HepG2 (cell line): ENCODE data around the gene TCERG1L. TPM values are rescaled to one million over a fixed set of nuclear protein-coding genes. Genes with fewer than 3 reads are reported as not detected.

ENCODE experiments used
- ATAC-seq: fragments of 200-7000 bp; cut with Tn5 transposase; 3 replicates; pipeline ENCODE4 v1.9.1; 2020; ENCODE audit warnings: mild to moderate bottlenecking, moderate library complexity
- BruUV-seq: library from RNA; stranded (reverse); fragments of 400-500 nt; replicated peaks from 2 replicates; lab custom pipeline; 2021; lab: Mats Ljungman, UMichigan
- CTCF ChIA-PET: fragments of 300-600 bp; formaldehyde crosslinking; extraction: SDS; loops from one replicate; lab custom pipeline; 2021; ENCODE audit warnings: low total read pairs, inconsistent platforms, low intra/inter-chr PET ratio; lab: Yijun Ruan, JAX
- POLR2A ChIA-PET: fragments of 350-600 bp; sonication (Branson Sonifier 250); formaldehyde crosslinking; loops from one replicate; lab custom pipeline; 2020; ENCODE audit warnings: antibody characterized with exemption, inconsistent platforms; lab: Yijun Ruan, JAX
- DNase-seq: peaks from one replicate; pipeline ENCODE4 v3.0.0-alpha.2; 2015; ENCODE audit warnings: low spot score
- FAIRE-seq: peaks from 3 replicates; lab custom pipeline; 2011; peaks lifted over from hg19 to GRCh38; lab: Jason Lieb, UNC
- H2AFZ ChIP-seq: one replicate; pipeline ENCODE4 v1.6.1; 2011; ENCODE audit warnings: low read length, inconsistent platforms
- H3K27ac ChIP-seq: fragments of 300-600 bp; 3 replicates; pipeline ENCODE4 v1.8.0; 2011; ENCODE audit warnings: mixed run types, mild to moderate bottlenecking, mixed read lengths, low read length, inconsistent platforms; ENCODE audit not compliant: insufficient read depth; ENCODE audit errors: extremely low read length
- H3K27me3 ChIP-seq, 2 experiments: fragments of 200-600 bp in 1 of 2; 2 replicates in 1 of 2; 3 replicates in 1 of 2; pipeline versions ENCODE4 v1.6.0 to v1.8.0; 2011; ENCODE audit warnings: low read length in 2 of 2, mild to moderate bottlenecking in 2 of 2, moderate library complexity in 2 of 2, inconsistent platforms in 1 of 2; ENCODE audit not compliant: insufficient read depth in 2 of 2, control insufficient read depth in 1 of 2
- H3K36me3 ChIP-seq, 2 experiments: fragments of 200-600 bp in 1 of 2; replicated peaks in 1 of 2; 2 replicates in 1 of 2; 3 replicates in 1 of 2; pipeline versions ENCODE4 v1.5.1 to v1.8.0; 2011; ENCODE audit warnings: low read length in 2 of 2, inconsistent platforms in 1 of 2; ENCODE audit not compliant: insufficient read depth in 2 of 2, control insufficient read depth in 1 of 2
- H3K4me1 ChIP-seq: 2 replicates; pipeline ENCODE4 v1.5.1; 2012; ENCODE audit warnings: low read length, inconsistent platforms; ENCODE audit not compliant: insufficient read depth
- H3K4me2 ChIP-seq: 2 replicates; pipeline ENCODE4 v1.6.0; 2011; ENCODE audit warnings: low read depth, low read length, inconsistent platforms
- H3K4me3 ChIP-seq, 3 experiments: fragments of 200-600 bp in 1 of 3; sonication (generic), shearing (Covaris generic) in 1 of 3; replicated peaks in 1 of 3; 2 replicates each; pipeline ENCODE4 v1.5.1; 2011 to 2016; ENCODE audit warnings: low read length in 3 of 3, inconsistent platforms in 2 of 3, low read depth in 2 of 3, mild to moderate bottlenecking in 2 of 3, control low read depth in 1 of 3, mixed read lengths in 1 of 3; ENCODE audit not compliant: insufficient read depth in 1 of 3
- H3K79me2 ChIP-seq: one replicate; pipeline ENCODE4 v1.6.1; 2011; ENCODE audit warnings: low read length, inconsistent platforms; ENCODE audit not compliant: insufficient read depth
- H3K9ac ChIP-seq: 2 replicates; pipeline ENCODE4 v1.6.0; 2011; ENCODE audit warnings: mild to moderate bottlenecking, low read depth, low read length, inconsistent platforms; ENCODE audit not compliant: insufficient read depth
- H3K9me3 ChIP-seq: 2 replicates; pipeline ENCODE4 v1.5.1; 2012; ENCODE audit warnings: mild to moderate bottlenecking, low read length
- H4K20me1 ChIP-seq: 2 replicates; pipeline ENCODE4 v1.6.0; 2011; ENCODE audit warnings: inconsistent platforms, mild to moderate bottlenecking, low read length, moderate library complexity; ENCODE audit not compliant: insufficient read depth
- PAF1 ChIP-seq: IDR thresholded peaks from 2 replicates; pipeline ENCODE4 v1.6.1; 2016; ENCODE audit warnings: missing genetic modification reagents, missing compliant biosample characterization
- RBM22 ChIP-seq: fragments of 200-400 bp; formaldehyde crosslinking; optimal IDR thresholded peaks from 2 replicates; pipeline ENCODE3; 2017; ENCODE audit warnings: mild to moderate bottlenecking, low read length, moderate library complexity
- SRSF4 ChIP-seq: fragments of 200-400 bp; formaldehyde crosslinking; IDR thresholded peaks from one replicate; pipeline ENCODE4 v1.6.1; 2018; ENCODE audit warnings: mild to moderate bottlenecking, low read depth, low read length, moderate library complexity; ENCODE audit not compliant: poor library complexity, severe bottlenecking
- TARDBP ChIP-seq: sonication (generic); formaldehyde crosslinking; IDR thresholded peaks from 2 replicates; pipeline ENCODE4 v1.8.0; 2022; ENCODE audit warnings: mild to moderate bottlenecking, missing genetic modification reagents
- TBP ChIP-seq: sonication (generic); formaldehyde crosslinking; IDR thresholded peaks from 2 replicates; pipeline ENCODE4 v1.5.0; 2020; ENCODE audit warnings: missing genetic modification reagents
- TCF7L2 ChIP-seq: IDR thresholded peaks from 2 replicates; pipeline ENCODE4 v1.6.1; 2011; ENCODE audit warnings: mild to moderate bottlenecking, low read depth, low read length, moderate library complexity
- ZFP36L1 ChIP-seq: sonication (generic); formaldehyde crosslinking; IDR thresholded peaks from 2 replicates; pipeline ENCODE4 v1.8.0; 2022; ENCODE audit warnings: mild to moderate bottlenecking, missing genetic modification reagents, moderate library complexity
- ZMAT3 ChIP-seq: sonication (generic); formaldehyde crosslinking; conservative IDR thresholded peaks from 2 replicates; pipeline ENCODE4 v1.7.0; 2021; ENCODE audit warnings: missing genetic modification reagents
- ZNF205 ChIP-seq: IDR thresholded peaks from 2 replicates; pipeline ENCODE4 v1.6.1; 2018; ENCODE audit warnings: missing biosample characterization, missing genetic modification reagents
- ZNF234 ChIP-seq: sonication (generic); formaldehyde crosslinking; conservative IDR thresholded peaks from 2 replicates; pipeline ENCODE4 v1.5.1; 2020; ENCODE audit warnings: mild to moderate bottlenecking, missing genetic modification reagents
- ZNF256 ChIP-seq: sonication (generic); formaldehyde crosslinking; conservative IDR thresholded peaks from 2 replicates; pipeline ENCODE4 v1.4.0; 2020; ENCODE audit warnings: missing genetic modification reagents
- ZNF775 ChIP-seq: sonication (generic); formaldehyde crosslinking; IDR thresholded peaks from 2 replicates; pipeline ENCODE4 v1.4.0; 2020; ENCODE audit warnings: missing genetic modification reagents, mild to moderate bottlenecking, moderate library complexity, borderline replicate concordance
- WGBS: methylation state at CpG from one replicate; pipeline ENCODE4 v1.1.6; 2017; ENCODE audit warnings: low lambda C conversion rate; 5-methylcytosine and 5-hydroxymethylcytosine counted together
- in situ Hi-C: cut with HindIII; loops from 2 replicates; pipeline ENCODE4 v1.10.0; 2017; ENCODE audit warnings: low pct_unique_long_range_greater_than_20kb; ENCODE audit not compliant: extremely low pct_ligation_motif_present
- intact Hi-C: fragments of 100-400 bp; cut with micrococcal nuclease; formaldehyde crosslinking; loops from one replicate; pipeline ENCODE4 v1.10.0; 2022; ENCODE audit not compliant: unreplicated experiment
- polyA plus RNA-seq, 8 experiments: library from polyadenylated mRNA; depleted of rRNA in 3 of 8; stranded (reverse) in 7 of 8; unstranded in 1 of 8; fragments of >200 nt; fragmentation: Illumina TruSeq in 4 of 8; extraction: Trizol in 4 of 8; gene quantifications; 2 replicates each; pipeline versions ENCODE4 v1.2.1 to v1.2.3, GENCODE V29; 2011 to 2016; ENCODE audit warnings: low read depth in 4 of 8, missing spikeins in 1 of 8, mixed read lengths in 1 of 8; ENCODE audit not compliant: insufficient read depth in 1 of 8
- total RNA-seq, 5 experiments: library from RNA; depleted of rRNA; stranded (reverse); fragments of >200 nt; fragmentation: Illumina TruSeq; extraction: Trizol; gene quantifications; 2 replicates each; pipeline ENCODE4 v1.2.3, GENCODE V29; 2016; ENCODE audit warnings: low read depth in 1 of 5
- TF ChIP-seq, protein P1 (sequence below): sonication (generic); formaldehyde crosslinking; IDR thresholded peaks from 2 replicates; pipeline ENCODE4 v1.8.0; 2022; ENCODE audit warnings: mild to moderate bottlenecking, missing genetic modification reagents; ENCODE audit not compliant: insufficient replicate concordance
- TF ChIP-seq, protein P2 (sequence below): sonication (generic); formaldehyde crosslinking; IDR thresholded peaks from 2 replicates; pipeline ENCODE4 v1.4.0; 2020; ENCODE audit warnings: missing genetic modification reagents, borderline replicate concordance

Gene TCERG1L
- total and polyA plus RNA-seq, 2 of the 13 experiments (the other 11 are each of a cell fraction or from before 2014, with no cell fraction given) = not detected

GRCh38 chr10:131067690-131068089, 243.8 kb downstream of the TCERG1L start (continued):
- TF ChIP-seq, protein P1, sequence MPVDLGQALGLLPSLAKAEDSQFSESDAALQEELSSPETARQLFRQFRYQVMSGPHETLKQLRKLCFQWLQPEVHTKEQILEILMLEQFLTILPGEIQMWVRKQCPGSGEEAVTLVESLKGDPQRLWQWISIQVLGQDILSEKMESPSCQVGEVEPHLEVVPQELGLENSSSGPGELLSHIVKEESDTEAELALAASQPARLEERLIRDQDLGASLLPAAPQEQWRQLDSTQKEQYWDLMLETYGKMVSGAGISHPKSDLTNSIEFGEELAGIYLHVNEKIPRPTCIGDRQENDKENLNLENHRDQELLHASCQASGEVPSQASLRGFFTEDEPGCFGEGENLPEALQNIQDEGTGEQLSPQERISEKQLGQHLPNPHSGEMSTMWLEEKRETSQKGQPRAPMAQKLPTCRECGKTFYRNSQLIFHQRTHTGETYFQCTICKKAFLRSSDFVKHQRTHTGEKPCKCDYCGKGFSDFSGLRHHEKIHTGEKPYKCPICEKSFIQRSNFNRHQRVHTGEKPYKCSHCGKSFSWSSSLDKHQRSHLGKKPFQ (CRISPR knock-in tag) = no peak
- no peak for TF ChIP-seq ZNF256 (CRISPR knock-in tag)

- no peaks in the 10 kb centered on the region for H3K9me3 ChIP-seq
- 11% methylated on average over 5 of the region's 5 CpGs for WGBS
- TF ChIP-seq ZNF234 (CRISPR knock-in tag) (no peak), TCF7L2 (no peak), ZMAT3 (CRISPR knock-in tag) (no peak), ZNF205 (CRISPR knock-in tag) (no peak), TARDBP (CRISPR knock-in tag) (no peak), ZFP36L1 (no peak), TBP (CRISPR knock-in tag) (no peak), SRSF4 (no peak), RBM22 (no peak), ZNF775 (no peak), PAF1 (no peak)
- TF ChIP-seq, protein P2, sequence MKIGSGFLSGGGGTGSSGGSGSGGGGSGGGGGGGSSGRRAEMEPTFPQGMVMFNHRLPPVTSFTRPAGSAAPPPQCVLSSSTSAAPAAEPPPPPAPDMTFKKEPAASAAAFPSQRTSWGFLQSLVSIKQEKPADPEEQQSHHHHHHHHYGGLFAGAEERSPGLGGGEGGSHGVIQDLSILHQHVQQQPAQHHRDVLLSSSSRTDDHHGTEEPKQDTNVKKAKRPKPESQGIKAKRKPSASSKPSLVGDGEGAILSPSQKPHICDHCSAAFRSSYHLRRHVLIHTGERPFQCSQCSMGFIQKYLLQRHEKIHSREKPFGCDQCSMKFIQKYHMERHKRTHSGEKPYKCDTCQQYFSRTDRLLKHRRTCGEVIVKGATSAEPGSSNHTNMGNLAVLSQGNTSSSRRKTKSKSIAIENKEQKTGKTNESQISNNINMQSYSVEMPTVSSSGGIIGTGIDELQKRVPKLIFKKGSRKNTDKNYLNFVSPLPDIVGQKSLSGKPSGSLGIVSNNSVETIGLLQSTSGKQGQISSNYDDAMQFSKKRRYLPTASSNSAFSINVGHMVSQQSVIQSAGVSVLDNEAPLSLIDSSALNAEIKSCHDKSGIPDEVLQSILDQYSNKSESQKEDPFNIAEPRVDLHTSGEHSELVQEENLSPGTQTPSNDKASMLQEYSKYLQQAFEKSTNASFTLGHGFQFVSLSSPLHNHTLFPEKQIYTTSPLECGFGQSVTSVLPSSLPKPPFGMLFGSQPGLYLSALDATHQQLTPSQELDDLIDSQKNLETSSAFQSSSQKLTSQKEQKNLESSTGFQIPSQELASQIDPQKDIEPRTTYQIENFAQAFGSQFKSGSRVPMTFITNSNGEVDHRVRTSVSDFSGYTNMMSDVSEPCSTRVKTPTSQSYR (CRISPR knock-in tag) = no peak
- H3K79me2 ChIP-seq = no peaks in the 10 kb centered on the region
- ATAC-seq (no peak), DNase-seq (no peak), FAIRE-seq (no peak)
- ChIA-PET CTCF (no interaction called here), POLR2A (no interaction called here)
- no peaks in the 10 kb centered on the region for H3K36me3 ChIP-seq
- no peaks in the 10 kb centered on the region for H4K20me1 ChIP-seq
- in situ Hi-C loops (no loop called here), intact Hi-C loops (no loop called here)
- no TSS peak for BruUV-seq
- H3K4me1 ChIP-seq = no peaks in the 10 kb centered on the region
- no peak overlapping the region for H3K4me2 ChIP-seq
- H2AFZ ChIP-seq = no peak overlapping the region
- no peak overlapping the region for H3K9ac ChIP-seq
- no peak overlapping the region for H3K27ac ChIP-seq
- H3K27me3 ChIP-seq = peaks cover 0 to 3% of the 10 kb centered on the region in 2 experiments; a peak in 2 of 5 replicates
- no peak overlapping the region for H3K4me3 ChIP-seq
Measured at GRCh38 chr10:131065673-131066305, 245.7 kb downstream of the TCERG1L start.
